WTC11 (cell line): ENCODE data around the gene PIANP. TPM values are rescaled to one million over a fixed set of nuclear protein-coding genes. Genes with fewer than 3 reads are reported as not detected.

Experiments used
- ATF1 ChIP-seq: sonication (generic); formaldehyde crosslinking; IDR thresholded peaks from 2 replicates; pipeline ENCODE4 v1.8.1; 2023; ENCODE audit warnings: mild to moderate bottlenecking, moderate library complexity, missing genetic modification reagents
- CREM ChIP-seq: sonication (generic); formaldehyde crosslinking; IDR thresholded peaks from 2 replicates; pipeline ENCODE4 v1.8.1; 2022; ENCODE audit warnings: mild to moderate bottlenecking, missing genetic modification reagents, moderate library complexity
- E2F1 ChIP-seq: sonication (generic); formaldehyde crosslinking; IDR thresholded peaks from 2 replicates; pipeline ENCODE4 v1.8.0; 2022; ENCODE audit warnings: mild to moderate bottlenecking, missing genetic modification reagents
- E2F4 ChIP-seq: sonication (generic); formaldehyde crosslinking; IDR thresholded peaks from 2 replicates; pipeline ENCODE4 v1.8.1; 2022; ENCODE audit warnings: low read depth, mild to moderate bottlenecking, moderate library complexity, missing genetic modification reagents, borderline replicate concordance
- EMX1 ChIP-seq: fragments of 250-450 bp; sonication (Bioruptor Pico); IDR thresholded peaks from 2 replicates; pipeline ENCODE4 v1.8.0; 2021; ENCODE audit warnings: mild to moderate bottlenecking
- ESRRA ChIP-seq: sonication (generic); formaldehyde crosslinking; IDR thresholded peaks from 2 replicates; pipeline ENCODE4 v1.8.1; 2022; ENCODE audit warnings: mild to moderate bottlenecking, missing genetic modification reagents, borderline replicate concordance
- FOXP1 ChIP-seq: sonication (generic); formaldehyde crosslinking; IDR thresholded peaks from 2 replicates; pipeline ENCODE4 v1.8.0; 2022; ENCODE audit warnings: missing genetic modification reagents, mild to moderate bottlenecking, moderate library complexity, borderline replicate concordance
- GRHL2 ChIP-seq: fragments of 250-450 bp; sonication (Bioruptor Pico); IDR thresholded peaks from 2 replicates; pipeline ENCODE4 v1.8.0; 2022; ENCODE audit warnings: mild to moderate bottlenecking, moderate library complexity; ENCODE audit not compliant: insufficient replicate concordance, severe bottlenecking
- NR2C2 ChIP-seq: sonication (generic); formaldehyde crosslinking; IDR thresholded peaks from 2 replicates; pipeline ENCODE4 v1.8.0; 2022; ENCODE audit warnings: mild to moderate bottlenecking, missing genetic modification reagents
- PRDM15 ChIP-seq: sonication (generic); formaldehyde crosslinking; IDR thresholded peaks from 2 replicates; pipeline ENCODE4 v1.8.0; 2022; ENCODE audit warnings: missing genetic modification reagents
- SMAD4 ChIP-seq: sonication (generic); formaldehyde crosslinking; IDR thresholded peaks from 2 replicates; pipeline ENCODE4 v1.8.0; 2022; ENCODE audit warnings: mild to moderate bottlenecking, missing genetic modification reagents
- TEAD1 ChIP-seq: sonication (generic); formaldehyde crosslinking; IDR thresholded peaks from 2 replicates; pipeline ENCODE4 v1.8.0; 2022; ENCODE audit warnings: mild to moderate bottlenecking, missing genetic modification reagents
- TEAD4 ChIP-seq: sonication (generic); formaldehyde crosslinking; IDR thresholded peaks from 2 replicates; pipeline ENCODE4 v1.8.0; 2022; ENCODE audit warnings: mild to moderate bottlenecking, missing genetic modification reagents
- ZNF219 ChIP-seq: sonication (generic); formaldehyde crosslinking; IDR thresholded peaks from 2 replicates; pipeline ENCODE4 v1.8.0; 2023; ENCODE audit warnings: missing genetic modification reagents, mild to moderate bottlenecking, borderline replicate concordance
- ZNF423 ChIP-seq: fragments of 250-450 bp; sonication (Bioruptor Pico); IDR thresholded peaks from 2 replicates; pipeline ENCODE4 v2.1.2; 2022; ENCODE audit warnings: mild to moderate bottlenecking, moderate library complexity
- total RNA-seq: library from RNA; stranded (reverse); gene quantifications from 3 replicates; pipeline ENCODE4 v1.2.3, GENCODE V29; 2021
- TF ChIP-seq, protein P1 (sequence below): sonication (generic); formaldehyde crosslinking; IDR thresholded peaks from 2 replicates; pipeline ENCODE4 v1.8.1; 2023; ENCODE audit warnings: mild to moderate bottlenecking, missing genetic modification reagents, borderline replicate concordance
- TF ChIP-seq, protein P2 (sequence below): sonication (generic); formaldehyde crosslinking; IDR thresholded peaks from 2 replicates; pipeline ENCODE4 v1.8.0; 2023; ENCODE audit warnings: mild to moderate bottlenecking, missing genetic modification reagents
- TF ChIP-seq, protein P3 (sequence below): fragments of 250-450 bp; sonication (Bioruptor Pico); IDR thresholded peaks from 2 replicates; pipeline ENCODE4 v1.9.0; 2021; ENCODE audit warnings: mild to moderate bottlenecking
- TF ChIP-seq, protein P4 (sequence below): sonication (generic); formaldehyde crosslinking; IDR thresholded peaks from 2 replicates; pipeline ENCODE4 v1.8.0; 2023; ENCODE audit warnings: missing genetic modification reagents

Gene PIANP
- total RNA-seq, 1 experiment from 2014 or later: 7.7 TPM

GRCh38 chr12:6688999-6689882 lies 11.4 kb downstream of the PIANP start, which contains the start of gene ZNF384 (continued):
- no peak for TF ChIP-seq EMX1 (CRISPR knock-in tag)
- TF ChIP-seq, protein P1, sequence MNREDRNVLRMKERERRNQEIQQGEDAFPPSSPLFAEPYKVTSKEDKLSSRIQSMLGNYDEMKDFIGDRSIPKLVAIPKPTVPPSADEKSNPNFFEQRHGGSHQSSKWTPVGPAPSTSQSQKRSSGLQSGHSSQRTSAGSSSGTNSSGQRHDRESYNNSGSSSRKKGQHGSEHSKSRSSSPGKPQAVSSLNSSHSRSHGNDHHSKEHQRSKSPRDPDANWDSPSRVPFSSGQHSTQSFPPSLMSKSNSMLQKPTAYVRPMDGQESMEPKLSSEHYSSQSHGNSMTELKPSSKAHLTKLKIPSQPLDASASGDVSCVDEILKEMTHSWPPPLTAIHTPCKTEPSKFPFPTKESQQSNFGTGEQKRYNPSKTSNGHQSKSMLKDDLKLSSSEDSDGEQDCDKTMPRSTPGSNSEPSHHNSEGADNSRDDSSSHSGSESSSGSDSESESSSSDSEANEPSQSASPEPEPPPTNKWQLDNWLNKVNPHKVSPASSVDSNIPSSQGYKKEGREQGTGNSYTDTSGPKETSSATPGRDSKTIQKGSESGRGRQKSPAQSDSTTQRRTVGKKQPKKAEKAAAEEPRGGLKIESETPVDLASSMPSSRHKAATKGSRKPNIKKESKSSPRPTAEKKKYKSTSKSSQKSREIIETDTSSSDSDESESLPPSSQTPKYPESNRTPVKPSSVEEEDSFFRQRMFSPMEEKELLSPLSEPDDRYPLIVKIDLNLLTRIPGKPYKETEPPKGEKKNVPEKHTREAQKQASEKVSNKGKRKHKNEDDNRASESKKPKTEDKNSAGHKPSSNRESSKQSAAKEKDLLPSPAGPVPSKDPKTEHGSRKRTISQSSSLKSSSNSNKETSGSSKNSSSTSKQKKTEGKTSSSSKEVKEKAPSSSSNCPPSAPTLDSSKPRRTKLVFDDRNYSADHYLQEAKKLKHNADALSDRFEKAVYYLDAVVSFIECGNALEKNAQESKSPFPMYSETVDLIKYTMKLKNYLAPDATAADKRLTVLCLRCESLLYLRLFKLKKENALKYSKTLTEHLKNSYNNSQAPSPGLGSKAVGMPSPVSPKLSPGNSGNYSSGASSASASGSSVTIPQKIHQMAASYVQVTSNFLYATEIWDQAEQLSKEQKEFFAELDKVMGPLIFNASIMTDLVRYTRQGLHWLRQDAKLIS (CRISPR knock-in tag): no peak
- TF ChIP-seq PRDM15 (CRISPR knock-in tag): no peak
- no peak for TF ChIP-seq ATF1
- peak; percentile 79 for TF ChIP-seq NR2C2
- TF ChIP-seq E2F1 (CRISPR knock-in tag): no peak
- TF ChIP-seq ZNF423 (CRISPR knock-in tag): no peak
- no peak for TF ChIP-seq ZNF219 (CRISPR knock-in tag)
- TF ChIP-seq SMAD4: no peak
- TF ChIP-seq TEAD4 (CRISPR knock-in tag): no peak
- no peak for TF ChIP-seq ESRRA (CRISPR knock-in tag)
- TF ChIP-seq FOXP1 (CRISPR knock-in tag): no peak
- TF ChIP-seq GRHL2: no peak
- TF ChIP-seq, protein P2, sequence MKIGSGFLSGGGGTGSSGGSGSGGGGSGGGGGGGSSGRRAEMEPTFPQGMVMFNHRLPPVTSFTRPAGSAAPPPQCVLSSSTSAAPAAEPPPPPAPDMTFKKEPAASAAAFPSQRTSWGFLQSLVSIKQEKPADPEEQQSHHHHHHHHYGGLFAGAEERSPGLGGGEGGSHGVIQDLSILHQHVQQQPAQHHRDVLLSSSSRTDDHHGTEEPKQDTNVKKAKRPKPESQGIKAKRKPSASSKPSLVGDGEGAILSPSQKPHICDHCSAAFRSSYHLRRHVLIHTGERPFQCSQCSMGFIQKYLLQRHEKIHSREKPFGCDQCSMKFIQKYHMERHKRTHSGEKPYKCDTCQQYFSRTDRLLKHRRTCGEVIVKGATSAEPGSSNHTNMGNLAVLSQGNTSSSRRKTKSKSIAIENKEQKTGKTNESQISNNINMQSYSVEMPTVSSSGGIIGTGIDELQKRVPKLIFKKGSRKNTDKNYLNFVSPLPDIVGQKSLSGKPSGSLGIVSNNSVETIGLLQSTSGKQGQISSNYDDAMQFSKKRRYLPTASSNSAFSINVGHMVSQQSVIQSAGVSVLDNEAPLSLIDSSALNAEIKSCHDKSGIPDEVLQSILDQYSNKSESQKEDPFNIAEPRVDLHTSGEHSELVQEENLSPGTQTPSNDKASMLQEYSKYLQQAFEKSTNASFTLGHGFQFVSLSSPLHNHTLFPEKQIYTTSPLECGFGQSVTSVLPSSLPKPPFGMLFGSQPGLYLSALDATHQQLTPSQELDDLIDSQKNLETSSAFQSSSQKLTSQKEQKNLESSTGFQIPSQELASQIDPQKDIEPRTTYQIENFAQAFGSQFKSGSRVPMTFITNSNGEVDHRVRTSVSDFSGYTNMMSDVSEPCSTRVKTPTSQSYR (CRISPR knock-in tag): no peak
- no peak for TF ChIP-seq E2F4 (CRISPR knock-in tag)
- TF ChIP-seq, protein P3, sequence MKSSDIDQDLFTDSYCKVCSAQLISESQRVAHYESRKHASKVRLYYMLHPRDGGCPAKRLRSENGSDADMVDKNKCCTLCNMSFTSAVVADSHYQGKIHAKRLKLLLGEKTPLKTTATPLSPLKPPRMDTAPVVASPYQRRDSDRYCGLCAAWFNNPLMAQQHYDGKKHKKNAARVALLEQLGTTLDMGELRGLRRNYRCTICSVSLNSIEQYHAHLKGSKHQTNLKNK (CRISPR knock-in tag): no peak
- peak; percentile 55 for TF ChIP-seq TEAD1
- TF ChIP-seq, protein P4, sequence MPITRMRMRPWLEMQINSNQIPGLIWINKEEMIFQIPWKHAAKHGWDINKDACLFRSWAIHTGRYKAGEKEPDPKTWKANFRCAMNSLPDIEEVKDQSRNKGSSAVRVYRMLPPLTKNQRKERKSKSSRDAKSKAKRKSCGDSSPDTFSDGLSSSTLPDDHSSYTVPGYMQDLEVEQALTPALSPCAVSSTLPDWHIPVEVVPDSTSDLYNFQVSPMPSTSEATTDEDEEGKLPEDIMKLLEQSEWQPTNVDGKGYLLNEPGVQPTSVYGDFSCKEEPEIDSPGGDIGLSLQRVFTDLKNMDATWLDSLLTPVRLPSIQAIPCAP (CRISPR knock-in tag): no peak
- TF ChIP-seq CREM (CRISPR knock-in tag): peak; percentile 96
